C4-2B (cell line): Measurements from ENCODE around the gene DYRK1A.

ENCODE experiments used
- ZFX ChIP-seq: fragments of 450-650 bp; IDR thresholded peaks from 2 replicates; pipeline ENCODE4 v1.6.1; 2017
- TF ChIP-seq, protein P1 (sequence below): fragments of 450-650 bp; conservative IDR thresholded peaks from 2 replicates; pipeline ENCODE4 v1.5.1; 2017; ENCODE audit warnings: mild to moderate bottlenecking

GRCh38 chr21:37445228-37445627 lies 78.7 kb downstream of the DYRK1A start:
- TF ChIP-seq, protein P1, sequence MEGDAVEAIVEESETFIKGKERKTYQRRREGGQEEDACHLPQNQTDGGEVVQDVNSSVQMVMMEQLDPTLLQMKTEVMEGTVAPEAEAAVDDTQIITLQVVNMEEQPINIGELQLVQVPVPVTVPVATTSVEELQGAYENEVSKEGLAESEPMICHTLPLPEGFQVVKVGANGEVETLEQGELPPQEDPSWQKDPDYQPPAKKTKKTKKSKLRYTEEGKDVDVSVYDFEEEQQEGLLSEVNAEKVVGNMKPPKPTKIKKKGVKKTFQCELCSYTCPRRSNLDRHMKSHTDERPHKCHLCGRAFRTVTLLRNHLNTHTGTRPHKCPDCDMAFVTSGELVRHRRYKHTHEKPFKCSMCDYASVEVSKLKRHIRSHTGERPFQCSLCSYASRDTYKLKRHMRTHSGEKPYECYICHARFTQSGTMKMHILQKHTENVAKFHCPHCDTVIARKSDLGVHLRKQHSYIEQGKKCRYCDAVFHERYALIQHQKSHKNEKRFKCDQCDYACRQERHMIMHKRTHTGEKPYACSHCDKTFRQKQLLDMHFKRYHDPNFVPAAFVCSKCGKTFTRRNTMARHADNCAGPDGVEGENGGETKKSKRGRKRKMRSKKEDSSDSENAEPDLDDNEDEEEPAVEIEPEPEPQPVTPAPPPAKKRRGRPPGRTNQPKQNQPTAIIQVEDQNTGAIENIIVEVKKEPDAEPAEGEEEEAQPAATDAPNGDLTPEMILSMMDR, result no peak
- TF ChIP-seq ZFX, result no peak
